H4 (cell line): Measurements from ENCODE around the gene RABGAP1L. TPM values are rescaled to one million over a fixed set of nuclear protein-coding genes. Genes with fewer than 3 reads are reported as not detected.
"Not testable (repeated sequence)": the region's sequence is repeated elsewhere in the genome, so short reads cannot be mapped to it uniquely, and the experiment has no call there.

Experiments
- DNase-seq: peaks from one replicate; pipeline ENCODE4 v3.0.0-alpha.2; 2015; ENCODE audit warnings: low spot score
- total RNA-seq: library from RNA; depleted of rRNA; stranded (reverse); fragments of >200 nt; shearing (Covaris generic); gene quantifications from 2 replicates; pipeline ENCODE4 v1.2.3, GENCODE V29; 2014

The RABGAP1L gene
- total RNA-seq, 1 experiment from 2014 or later = 12.7 TPM

DNA sequence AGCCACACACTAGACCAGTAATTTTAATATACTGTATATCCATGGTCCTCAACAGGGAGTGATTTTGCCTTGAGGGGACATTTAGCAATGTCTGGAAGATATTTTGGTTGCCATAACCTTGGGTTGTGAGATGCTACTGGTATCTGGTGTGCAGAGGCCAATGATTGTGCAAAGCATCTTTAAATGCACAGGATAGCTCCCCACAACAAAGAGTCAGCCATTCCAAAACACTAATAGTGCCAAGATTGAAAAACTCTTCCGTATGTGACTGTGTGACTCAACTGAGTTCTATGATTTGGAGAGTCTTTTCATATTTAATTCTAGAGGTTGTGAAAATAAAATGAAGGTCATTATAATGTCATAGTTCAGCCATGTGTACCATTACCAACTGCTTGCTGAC is 699.0 kb downstream of the RABGAP1L start:
- no peak for DNase-seq

DNA sequence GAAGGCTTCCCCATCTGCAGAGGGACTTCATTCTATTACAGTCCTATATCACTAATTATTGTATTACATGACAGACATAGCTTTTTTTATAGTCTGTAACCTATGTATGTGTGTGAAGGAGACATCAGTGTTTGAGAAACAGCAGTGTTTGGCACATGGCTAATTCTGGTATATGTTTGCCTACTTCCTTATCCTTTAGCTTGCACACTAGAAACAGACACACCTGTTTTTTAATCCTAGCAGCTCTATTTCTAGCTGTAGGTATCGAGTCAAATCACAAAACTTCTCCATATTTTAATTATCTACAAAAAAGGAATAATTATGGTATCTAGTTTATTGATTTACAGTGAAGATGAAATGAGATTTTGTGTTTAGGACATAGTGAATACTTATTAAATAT is 711.0 kb downstream of the RABGAP1L start:
- DNase-seq = no peak

DNA sequence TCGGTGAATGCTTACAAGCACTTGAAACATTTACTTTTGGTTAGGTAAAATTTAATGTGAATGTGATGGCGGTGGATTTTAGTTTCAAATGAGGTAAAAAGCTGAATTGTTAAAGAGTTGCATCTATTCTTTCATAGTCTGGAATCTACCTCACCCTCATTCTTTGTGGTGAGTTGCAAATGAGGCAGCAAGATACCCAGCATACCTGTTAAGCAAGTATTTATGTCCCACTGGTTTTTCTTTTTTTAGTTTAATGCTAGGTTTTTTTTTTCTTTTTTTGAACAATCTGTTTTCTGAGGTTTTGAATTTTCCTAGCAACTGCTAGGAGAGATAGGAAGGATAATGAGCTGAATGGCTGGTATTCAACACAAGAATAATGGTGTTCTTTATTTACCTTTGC is 712.6 kb downstream of the RABGAP1L start:
- DNase-seq = no peak

DNA sequence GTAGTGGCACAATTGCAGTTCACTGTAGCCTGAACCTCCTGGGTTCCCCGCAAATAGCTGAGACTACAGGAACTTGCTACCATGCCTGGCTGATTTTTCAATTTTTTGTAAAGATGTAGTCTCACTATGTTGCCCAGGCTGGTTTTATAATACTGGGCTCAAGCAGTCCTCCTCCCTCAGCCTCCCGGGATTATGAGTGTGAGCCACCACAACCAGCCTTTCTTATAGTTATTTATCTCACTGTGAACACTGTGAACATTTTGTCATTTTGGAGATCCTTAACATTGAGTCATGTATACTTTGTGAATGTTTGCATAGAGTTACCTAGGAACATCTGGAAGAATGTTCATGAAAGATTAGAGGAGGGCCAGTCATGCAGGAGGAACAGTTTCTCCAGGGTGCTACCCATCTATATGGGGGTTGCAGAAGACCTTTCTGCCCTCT is 713.3 kb downstream of the RABGAP1L start:
- DNase-seq = no peak

DNA sequence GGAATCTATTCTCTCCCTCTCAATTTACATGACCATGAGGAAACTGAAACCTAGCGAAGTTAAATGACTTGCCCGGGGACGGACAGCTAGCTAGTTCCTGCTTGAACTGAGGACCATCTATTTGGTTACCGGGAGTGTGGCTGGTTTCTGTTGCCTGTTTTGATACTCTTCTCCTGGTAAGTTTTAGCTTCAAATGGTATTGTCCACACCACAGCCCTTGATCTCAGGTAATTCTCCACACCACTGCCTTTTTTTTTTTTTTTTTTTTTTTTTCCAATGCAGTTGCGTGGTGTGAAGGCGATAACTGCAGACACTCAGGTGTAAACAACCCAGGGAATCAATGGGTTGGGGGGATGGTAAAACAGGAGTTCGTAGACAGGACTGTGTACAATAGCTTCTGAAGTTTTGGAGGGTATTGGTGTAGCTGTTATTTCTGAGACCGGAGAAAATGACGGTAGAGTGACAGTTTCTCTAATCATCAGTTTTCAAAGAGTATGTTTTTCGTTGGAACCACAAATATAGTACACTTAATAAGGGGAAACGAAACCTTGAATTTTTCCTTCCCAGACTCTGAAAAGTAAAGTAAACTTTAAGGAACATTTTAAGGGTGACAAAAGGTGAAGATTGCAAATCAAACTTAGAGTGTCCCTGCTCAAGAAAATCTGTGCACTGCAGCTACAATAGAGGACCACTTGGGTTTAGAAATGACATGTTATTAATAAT is 715.2 kb downstream of the RABGAP1L start:
- no peak for DNase-seq

DNA sequence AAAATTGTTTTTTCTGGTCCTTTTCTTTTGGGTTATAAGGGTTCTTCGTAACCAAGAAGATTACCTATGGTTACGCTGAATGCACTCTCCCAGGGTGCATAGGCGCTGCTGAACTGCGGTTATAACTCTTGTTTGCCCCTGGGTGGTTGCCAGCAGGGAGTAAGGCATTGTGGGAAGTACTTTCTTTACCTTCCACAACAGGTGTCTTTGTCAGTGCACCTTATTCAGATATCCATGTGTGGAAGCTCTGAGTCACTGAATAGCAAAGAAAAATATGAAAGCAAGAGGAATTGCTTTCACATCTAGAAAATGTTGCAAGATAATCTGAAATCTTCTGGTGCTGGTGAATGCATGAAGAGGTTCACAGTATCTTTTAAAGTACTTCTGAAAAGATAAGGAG is 716.0 kb downstream of the RABGAP1L start:
- no peak for DNase-seq

DNA sequence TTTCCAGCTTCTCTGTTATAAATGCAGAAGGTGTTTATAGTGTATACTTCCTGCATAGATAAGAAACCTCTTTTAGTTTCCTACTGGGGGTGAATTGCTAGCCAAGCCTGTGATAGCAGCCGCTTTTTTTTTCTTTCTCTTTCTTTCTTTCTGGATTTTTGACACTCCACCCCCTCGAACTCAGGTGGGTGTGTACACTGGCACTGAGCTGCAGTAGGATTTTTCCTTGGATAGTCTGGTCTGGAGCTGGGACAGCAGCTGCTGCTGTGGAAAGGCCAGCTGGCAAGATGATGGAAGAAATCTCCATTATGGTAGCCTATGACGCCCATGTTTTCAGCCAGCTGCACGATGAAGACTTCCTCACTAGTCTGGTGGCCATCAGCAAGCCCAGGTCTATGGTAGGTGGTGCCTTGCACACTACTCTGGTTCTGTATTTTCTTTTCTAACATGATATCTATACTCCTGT is 717.9 kb downstream of the RABGAP1L start:
- peak; percentile 11 for DNase-seq

DNA sequence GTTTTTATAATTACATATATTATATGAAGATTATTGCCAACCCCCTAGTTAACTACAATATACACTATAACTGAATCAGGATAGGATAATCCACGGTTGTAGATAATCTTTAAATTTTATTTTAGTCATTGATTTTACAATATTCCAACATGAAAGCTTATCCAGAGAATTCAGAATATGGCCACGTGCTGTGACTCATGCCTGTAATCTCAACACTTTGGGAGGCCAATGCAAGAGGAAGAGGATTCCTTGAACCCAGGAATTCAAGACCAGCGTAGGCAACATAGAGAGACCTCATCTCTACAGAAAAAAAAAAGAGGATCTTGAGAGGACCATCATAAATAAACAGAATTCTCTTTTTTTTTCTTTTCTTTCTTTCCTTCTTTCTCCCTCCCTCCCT is 720.9 kb downstream of the RABGAP1L start:
- no peak for DNase-seq

DNA sequence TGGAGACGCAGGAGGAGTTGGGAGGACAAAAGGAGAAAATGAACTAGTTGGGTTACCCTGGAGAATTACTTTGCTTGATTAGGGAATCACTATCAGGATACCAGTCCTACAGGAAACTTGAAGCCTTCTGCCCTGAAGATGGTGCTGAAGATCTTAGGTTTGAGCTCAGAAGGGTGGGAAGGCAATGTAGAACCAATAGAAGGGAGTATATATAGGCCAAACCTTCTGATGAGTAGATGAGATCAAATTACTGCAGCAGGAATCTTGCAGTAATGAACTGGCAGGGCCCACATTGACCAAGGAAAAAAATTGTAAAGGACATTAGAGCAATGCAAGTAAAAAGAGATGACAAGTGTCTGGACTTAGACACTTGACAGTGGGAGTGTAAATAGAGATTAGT is 724.1 kb downstream of the RABGAP1L start:
- no peak for DNase-seq

DNA sequence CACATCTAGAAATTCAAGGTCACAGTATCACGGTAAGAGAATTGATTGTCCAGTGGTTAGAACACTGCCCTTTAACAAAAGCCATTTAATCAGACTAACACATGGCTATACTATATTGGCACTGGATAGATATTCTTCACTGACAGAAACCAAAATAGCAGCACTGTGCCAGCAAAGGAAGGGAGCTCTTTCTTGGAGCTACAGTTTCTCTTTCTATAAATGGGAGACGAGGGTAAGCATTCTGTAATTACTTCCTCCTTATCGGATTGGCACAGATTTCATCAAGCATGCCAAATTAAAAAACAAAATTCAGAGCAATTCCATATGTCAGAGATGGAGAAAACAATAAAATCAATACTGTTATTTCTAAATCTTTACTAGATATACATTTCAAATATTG is 724.7 kb downstream of the RABGAP1L start:
- no peak for DNase-seq

DNA sequence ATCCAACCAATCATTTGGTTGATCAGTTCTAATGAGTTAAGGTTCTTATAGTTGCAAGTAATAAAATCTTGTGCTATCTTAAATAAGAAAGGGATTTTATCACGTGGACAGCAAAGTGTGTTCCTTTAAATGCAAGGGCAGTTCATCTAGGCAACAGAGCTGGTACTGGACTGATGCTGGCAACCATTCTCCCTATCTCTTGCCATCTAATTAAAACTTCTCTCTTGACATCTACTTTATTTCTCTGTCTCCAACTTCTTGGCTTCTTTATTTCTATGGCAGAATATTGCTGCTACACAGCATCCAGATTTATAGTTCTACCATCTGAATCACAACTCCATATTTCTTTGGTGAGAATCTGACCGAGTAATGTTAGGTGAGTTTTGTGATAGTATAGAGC is 725.2 kb downstream of the RABGAP1L start:
- DNase-seq = no peak

DNA sequence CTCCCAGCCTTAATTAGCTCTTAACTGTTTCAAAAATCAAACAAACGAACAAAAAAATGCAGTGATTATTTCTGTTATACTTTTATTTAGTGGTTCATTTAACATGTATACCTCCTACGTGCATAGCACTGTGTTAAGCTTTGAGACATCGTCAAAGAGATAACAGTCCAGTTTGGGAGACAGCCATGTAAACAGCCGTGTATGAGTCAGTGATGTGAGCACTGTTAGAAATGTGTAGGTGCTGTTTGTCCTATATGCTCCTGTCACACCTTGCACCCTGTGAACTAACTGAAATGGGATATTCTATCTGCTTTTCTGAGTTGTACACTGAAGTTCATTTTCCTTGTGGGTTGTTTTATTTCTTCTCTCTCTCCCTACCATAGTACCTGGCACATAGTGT is 730.7 kb downstream of the RABGAP1L start:
- no peak for DNase-seq

DNA sequence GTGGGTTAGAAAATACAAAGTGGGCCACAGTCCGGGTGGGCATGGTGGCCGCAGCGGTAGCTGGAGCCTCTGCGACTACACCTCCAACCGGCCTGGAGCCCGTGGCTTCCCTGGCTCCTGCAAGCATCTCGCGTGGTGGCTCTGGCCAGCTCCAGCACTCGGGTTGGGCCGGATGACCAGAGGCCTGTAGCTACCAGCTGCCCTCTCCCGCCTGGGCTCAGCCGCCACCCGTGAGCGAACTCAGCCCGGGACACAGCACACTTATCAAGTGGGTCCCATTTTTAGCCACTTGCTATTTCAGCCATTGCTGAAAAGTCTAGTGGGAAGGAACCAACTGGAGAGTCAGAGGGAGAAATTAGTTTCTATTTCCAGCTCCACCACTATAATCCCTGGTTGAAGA is 732.7 kb downstream of the RABGAP1L start:
- no peak for DNase-seq

DNA sequence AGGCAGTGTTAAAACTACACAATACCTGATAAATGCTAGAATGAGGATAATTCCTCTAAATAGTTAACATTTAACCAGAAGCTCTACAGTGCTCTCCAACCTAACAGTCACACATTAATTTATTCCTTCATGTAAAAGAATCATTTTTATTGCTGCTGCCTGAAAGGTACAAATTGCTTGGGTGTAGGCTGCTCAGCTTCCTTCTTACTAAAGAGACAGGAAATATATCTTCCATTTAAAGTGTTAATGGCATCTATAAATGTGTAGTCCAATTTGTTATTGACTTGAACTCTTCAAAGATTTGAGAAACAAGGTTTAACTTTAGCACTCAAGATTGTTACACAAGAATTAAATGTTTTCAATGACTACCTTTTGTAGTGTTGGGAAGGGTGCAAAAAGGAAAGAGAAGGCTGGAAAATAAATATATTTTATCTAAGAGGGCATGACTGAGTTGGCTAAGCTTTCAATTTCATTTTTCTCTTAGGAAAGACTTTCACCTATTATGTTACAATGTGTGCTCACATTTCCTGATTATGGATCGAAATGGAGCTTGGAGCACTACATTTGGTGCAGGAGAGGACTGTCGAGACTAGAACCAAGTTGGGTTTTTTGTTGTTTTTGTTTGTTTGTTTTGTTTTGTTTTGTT is 734.9 kb downstream of the RABGAP1L start:
- DNase-seq = no peak

DNA sequence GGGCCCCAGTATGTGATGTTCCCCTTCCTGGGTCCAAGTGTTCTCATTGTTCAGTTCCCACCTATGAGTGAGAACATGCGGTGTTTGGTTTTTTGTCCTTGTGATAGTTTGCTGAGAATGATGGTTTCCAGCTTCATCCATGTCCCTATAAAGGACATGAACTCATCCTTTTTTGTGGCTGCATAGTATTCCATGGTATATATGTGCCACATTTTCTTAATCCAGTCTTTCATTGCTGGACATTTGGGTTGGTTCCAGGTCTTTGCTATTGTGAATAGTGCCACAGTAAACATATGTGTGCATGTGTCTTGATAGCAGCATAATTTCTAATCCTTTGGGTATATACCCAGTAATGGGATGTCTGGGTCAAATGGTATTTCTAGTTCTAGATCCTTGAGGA is 736.3 kb downstream of the RABGAP1L start:
- not testable (repeated sequence) for DNase-seq

DNA sequence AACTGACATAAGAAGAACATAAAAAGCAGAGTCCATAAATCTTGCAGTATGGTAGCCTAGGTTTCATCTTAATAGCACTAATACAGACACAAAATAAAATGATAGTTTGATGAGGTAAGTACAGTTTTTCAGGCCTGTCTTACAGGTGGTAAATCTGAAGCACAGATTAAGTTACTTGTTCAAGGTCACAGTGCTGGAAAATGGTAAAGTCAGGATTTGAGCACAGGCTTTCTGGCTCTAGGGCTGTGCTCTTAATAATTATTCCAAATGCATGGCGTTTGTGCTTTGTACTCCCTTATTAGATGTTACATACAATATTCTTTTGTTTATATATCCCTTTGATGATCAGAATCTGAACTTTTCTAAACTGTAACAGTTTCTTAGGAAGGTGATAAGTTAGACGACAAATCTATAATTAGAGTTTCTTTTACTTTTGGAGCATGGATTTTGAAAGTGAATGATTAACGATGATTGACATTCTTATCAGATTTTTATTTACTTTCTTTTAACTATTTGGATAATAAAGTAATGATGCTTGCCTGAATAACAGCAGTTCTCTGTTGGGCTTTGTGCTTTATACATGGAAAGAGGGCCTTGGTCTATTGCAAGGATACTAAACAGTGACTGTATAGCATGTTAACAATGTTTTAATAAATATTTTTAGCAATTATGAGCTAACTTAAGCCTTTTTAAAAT is 738.9 kb downstream of the RABGAP1L start:
- no peak for DNase-seq

DNA sequence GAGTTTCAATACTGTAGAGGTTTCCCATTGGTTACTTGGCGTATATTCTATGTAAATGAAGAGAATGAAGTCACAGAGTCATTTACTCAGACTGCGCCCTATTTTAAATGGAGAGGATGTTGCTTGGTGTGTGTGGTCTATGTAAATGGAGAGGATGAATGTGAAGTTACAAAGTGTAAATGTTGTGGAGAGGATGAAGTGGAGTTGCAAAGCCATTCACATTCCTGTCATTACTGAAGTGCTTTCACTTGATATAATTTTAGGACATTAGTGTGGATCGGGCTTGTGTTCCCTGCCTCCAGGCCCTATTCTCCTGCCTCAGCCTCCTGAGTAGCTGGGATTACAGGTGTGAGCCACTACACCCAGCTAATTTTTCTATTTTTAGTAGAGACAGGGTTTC is 741.0 kb downstream of the RABGAP1L start:
- DNase-seq = no peak

DNA sequence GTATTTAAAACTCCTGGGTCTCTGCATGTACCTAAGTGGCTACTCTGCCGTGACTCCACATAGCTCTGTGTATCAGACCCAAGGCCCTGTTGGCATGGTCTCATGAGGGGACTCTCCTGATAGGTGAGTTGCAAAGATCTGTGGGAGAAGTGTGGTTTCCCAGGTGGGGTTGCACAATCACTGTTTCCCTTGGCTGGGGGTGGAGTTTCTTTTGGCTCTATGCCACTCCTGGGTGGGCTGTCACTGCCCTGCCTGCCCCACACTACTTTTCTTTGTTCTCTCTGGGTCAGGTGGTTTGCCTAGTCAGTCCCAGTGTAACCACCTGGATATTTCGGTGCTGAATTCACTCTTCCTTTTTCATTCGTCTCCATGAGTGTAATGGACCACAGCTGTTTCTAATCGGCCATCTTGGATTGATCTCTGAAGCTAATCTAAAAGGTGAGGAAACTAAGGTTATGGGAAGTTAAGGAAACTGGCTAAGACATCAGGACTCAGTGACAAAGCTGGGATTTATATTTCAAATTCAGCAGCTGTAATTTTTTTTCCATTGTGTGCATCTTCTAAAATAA is 743.3 kb downstream of the RABGAP1L start:
- DNase-seq = no peak

DNA sequence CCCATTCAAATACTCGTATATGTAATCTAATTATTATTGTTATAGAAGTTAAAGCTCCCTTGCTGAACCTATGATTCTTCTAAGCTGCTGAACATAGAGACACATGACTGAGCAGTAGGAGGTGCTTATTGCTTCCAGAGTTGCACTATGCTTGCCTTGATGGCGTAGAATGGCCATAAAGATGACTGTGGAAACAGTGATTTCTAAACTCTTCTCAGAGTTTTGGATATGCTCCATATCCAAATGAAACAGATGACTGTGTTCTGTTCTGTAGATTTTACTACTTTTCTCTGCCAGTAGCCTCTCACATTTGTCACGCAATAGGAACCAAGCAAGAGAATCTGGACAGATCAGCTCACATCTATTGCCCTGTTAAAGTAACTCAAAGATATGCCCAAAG is 752.3 kb downstream of the RABGAP1L start:
- DNase-seq = no peak

DNA sequence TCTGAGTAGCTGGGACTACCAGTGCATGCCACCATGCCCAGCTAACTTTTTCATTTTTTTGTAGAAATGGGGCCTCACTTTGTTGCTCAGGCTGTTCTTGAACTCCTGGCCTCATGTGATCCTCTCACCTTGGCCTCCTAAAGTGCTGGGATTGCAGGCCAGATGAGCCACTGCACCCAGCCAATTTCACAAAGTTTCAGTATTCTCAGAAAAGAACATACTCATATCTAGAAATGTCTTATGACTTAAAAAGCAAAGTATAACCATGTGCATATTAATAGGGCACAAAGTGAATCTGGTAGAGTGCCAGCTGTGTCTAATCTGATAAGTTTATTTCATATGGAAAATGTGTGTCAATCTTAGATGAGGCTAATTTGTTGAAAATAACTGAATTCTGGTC is 752.9 kb downstream of the RABGAP1L start:
- no peak for DNase-seq

DNA sequence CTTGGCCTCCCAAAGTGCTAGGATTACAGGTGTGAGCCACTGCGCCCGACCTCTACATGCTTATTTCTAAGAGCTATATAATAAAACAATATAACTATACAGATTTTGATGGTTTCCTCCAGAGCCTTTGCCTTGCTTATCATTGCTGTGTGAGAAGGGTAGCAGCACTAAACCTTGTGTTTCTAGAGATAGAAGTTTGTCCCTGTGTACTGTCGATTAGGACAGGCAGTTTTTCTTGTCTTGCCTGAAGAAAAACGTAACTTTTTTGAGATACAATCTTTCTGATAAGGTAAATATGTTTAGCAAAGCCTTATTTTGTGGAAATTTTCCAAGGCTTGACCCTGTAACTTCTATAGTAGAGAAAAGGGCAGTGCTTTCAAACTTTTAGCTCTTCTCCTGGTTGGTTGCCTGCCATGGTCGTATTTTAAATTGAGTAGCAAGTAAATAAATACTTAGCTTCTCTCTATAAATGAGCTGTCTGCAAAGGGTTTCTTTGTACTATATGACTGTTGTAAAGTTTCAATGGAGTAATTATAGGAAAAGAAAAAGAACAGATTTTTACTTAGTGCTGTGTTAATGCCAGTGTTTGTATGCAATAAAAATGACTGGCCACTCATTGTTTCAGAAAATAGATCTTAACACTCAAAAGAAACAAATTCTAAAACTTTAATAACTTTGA is 754.0 kb downstream of the RABGAP1L start:
- DNase-seq = no peak

DNA sequence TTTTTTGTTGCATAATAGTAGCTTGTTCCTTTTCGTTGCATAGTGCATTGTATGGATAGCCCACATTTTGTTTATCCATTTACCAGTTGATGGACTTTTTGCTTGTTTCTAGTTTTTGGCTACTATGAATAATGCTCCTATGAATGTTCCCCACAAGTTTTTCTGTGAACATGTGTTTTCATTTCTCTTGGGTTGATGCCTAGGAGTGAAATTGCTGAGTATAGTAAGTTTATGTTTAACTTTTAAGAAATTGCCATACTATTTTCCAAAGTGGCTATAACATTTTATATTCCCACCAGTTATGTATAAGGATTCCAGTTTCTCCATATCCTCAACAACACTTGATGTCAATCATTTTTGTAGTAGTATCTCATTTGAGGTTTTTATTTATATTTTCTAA is 755.7 kb downstream of the RABGAP1L start:
- DNase-seq = no peak
